Left lung (tissue), 10 donors: Measurements from ENCODE around the gene SELE. TPM values are rescaled to one million over a fixed set of nuclear protein-coding genes. Genes with fewer than 3 reads are reported as not detected.
A peak's percentile ranks its signal among the peaks of the same experiment; 100 is the strongest.

Experiments used
- ATAC-seq: fragments of 200-7000 bp; cut with Tn5 transposase; one replicate; pipeline ENCODE4 v1.9.1; 2020; ENCODE audit warnings: moderate library complexity
- DNase-seq, 4 donors: peaks; one replicate each; pipeline ENCODE4 v3.0.0-alpha.2; 2013 to 2020
- H3K27ac ChIP-seq, 2 donors: fragments of 200-600 bp; sonication (generic) in 1 of 2; one replicate each; pipeline versions ENCODE4 v1.5.0 to v1.8.0; 2020 to 2021
- H3K27me3 ChIP-seq, 2 donors: fragments of 200-600 bp; sonication (generic) in 1 of 2; one replicate each; pipeline versions ENCODE4 v1.5.0 to v1.8.0; 2020 to 2021
- H3K36me3 ChIP-seq, 2 donors: fragments of 200-600 bp; sonication (generic) in 1 of 2; one replicate each; pipeline versions ENCODE4 v1.5.0 to v1.8.0; 2020 to 2021
- H3K4me1 ChIP-seq, 2 donors: fragments of 200-600 bp; one replicate each; pipeline ENCODE4 v1.8.0; 2021
- H3K4me3 ChIP-seq, 2 donors: fragments of 200-600 bp; sonication (generic) in 1 of 2; one replicate each; pipeline versions ENCODE4 v1.5.0 to v1.8.0; 2020 to 2021; ENCODE audit warnings: mild to moderate bottlenecking in 1 of 2
- H3K9me3 ChIP-seq, 2 donors: fragments of 200-600 bp; sonication (generic) in 1 of 2; one replicate each; pipeline versions ENCODE4 v1.5.0 to v1.8.0; 2020 to 2021
- intact Hi-C, 2 donors: fragments of 100-400 bp; cut with DNase I; formaldehyde crosslinking; loops; one replicate each; pipeline versions ENCODE4 v1.11.2 to v1.14.2; 2022
- polyA plus RNA-seq, 6 donors: library from polyadenylated mRNA; unstranded; fragments of 120-200 nt; gene quantifications; one replicate each; pipeline ENCODE4 v1.2.1, GENCODE V29; 2013; ENCODE audit not compliant: insufficient read length in 6 of 6
- total RNA-seq, 2 donors: library from RNA; stranded (reverse); fragmentation: NEBNext Ultra II Directional; extraction: Animal tissue kit (Norgen Biotek cat#: 25700); gene quantifications; one replicate each; pipeline ENCODE4 v1.2.1, GENCODE V29; 2021
- TF ChIP-seq, protein P1 (sequence below), 2 donors: fragments of 200-600 bp; sonication (generic) in 1 of 2; IDR thresholded peaks; one replicate each; pipeline versions ENCODE4 v1.5.0 to v1.8.0; 2021; ENCODE audit warnings: antibody characterized with exemption in 2 of 2
- donor health status: DM: no; HTN: yes; CAD: no.
- donor health status: DM: no; HTN: no; CAD: no.

Gene SELE
- total and polyA plus RNA-seq, 8 donors, result 0.15 to 3.4 (median 0.20) TPM; not detected in 1

DNA sequence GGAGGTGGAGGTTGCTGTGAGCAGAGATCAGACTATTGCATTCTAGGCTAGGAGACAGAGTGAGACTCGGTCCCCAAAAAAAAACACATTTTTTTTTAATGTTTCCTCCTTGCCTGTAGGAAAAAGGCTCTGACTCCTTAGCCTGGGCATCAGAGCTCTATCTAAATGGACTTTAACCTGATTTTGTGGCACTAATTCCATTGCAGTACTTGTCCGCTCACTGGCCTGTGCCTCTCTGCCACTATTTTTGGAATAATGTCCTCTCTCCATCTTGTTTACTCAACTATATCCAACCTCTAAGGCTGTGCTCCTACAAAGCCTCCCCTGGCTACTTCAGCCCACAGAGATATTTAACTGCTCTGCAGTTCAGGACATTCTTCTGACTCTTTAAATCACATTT, 34.3 kb upstream of the SELE start:
- Histone ChIP-seq H3K4me1 (no peaks in the 10 kb centered on the region), H3K27ac (no peak overlapping the region), H3K4me3 (no peak overlapping the region), H3K36me3 (no peaks in the 10 kb centered on the region), H3K9me3 (no peaks in the 10 kb centered on the region), H3K27me3 (no peaks in the 10 kb centered on the region)
- TF ChIP-seq, protein P1, sequence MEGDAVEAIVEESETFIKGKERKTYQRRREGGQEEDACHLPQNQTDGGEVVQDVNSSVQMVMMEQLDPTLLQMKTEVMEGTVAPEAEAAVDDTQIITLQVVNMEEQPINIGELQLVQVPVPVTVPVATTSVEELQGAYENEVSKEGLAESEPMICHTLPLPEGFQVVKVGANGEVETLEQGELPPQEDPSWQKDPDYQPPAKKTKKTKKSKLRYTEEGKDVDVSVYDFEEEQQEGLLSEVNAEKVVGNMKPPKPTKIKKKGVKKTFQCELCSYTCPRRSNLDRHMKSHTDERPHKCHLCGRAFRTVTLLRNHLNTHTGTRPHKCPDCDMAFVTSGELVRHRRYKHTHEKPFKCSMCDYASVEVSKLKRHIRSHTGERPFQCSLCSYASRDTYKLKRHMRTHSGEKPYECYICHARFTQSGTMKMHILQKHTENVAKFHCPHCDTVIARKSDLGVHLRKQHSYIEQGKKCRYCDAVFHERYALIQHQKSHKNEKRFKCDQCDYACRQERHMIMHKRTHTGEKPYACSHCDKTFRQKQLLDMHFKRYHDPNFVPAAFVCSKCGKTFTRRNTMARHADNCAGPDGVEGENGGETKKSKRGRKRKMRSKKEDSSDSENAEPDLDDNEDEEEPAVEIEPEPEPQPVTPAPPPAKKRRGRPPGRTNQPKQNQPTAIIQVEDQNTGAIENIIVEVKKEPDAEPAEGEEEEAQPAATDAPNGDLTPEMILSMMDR (IDR thresholded peaks at IDR 0.05), result no peak
- ATAC-seq, result no peak
- intact Hi-C loops, result no loop called here
- no peak for DNase-seq

DNA sequence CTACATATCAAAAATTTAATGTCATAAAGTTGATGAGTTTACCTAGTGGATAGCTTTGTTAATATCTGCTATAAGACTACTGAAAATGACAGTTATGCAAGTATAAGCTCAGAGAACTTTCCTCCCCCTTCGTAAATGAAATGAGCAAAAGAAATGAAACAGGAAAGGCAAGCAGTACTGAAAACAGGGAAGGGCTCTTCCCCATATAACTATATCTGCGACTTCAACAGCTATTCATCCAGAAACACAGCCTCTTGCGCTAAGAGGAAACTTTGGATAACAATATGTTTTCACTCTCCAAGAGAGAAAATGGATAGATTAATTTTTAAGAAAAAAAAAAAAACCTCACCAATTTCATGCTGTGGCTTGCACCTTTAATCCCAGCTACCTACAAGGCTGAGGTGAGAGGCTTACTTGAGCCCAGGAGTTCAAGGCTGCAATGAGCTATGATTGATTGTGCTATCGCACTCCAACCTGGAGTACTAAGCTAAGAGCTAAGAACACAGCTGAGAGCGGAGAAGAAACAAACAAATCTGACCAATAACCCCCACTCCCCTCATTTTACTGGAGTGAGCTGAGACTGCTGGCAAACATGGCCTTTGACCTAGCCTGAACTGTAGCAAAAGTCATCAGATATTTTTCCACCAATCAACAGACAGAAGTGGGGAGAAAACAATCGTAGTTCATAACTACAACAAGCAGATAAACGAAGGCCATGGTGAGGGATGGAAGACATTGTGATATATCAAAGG, 31.9 kb upstream of the SELE start:
- Histone ChIP-seq H3K4me1 (no peaks in the 10 kb centered on the region), H3K36me3 (no peaks in the 10 kb centered on the region), H3K27ac (no peak overlapping the region), H3K9me3 (no peaks in the 10 kb centered on the region), H3K4me3 (no peak overlapping the region), H3K27me3 (no peaks in the 10 kb centered on the region)
- intact Hi-C loops, result no loop called here
- DNase-seq, result no peak
- ATAC-seq, result peak; percentile 82
- TF ChIP-seq, protein P1 (IDR thresholded peaks at IDR 0.05), result no peak

DNA sequence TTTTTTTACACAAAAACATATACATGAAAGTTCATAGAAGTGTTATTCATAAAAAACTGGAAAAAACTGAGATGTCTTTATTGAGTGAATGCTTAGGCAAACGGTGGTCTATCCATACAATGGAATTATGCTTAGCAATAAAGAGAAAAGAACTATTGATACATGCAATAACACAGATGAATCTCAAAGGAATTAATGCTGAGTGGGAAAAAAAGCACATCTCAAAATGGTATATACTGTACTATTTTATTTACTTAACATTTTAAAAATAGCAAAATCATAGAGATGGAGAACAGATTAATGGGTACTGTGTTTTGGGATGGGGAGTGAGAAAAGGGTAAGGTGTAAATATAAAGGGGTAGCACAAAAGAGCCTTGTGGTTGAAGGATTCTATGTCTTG, 31.0 kb upstream of the SELE start:
- no peak for ATAC-seq
- intact Hi-C loops, result no loop called here
- TF ChIP-seq, protein P1 (IDR thresholded peaks at IDR 0.05), result no peak
- Histone ChIP-seq H3K27ac (no peak overlapping the region), H3K9me3 (no peaks in the 10 kb centered on the region), H3K4me1 (no peaks in the 10 kb centered on the region), H3K36me3 (no peaks in the 10 kb centered on the region), H3K4me3 (no peak overlapping the region), H3K27me3 (no peaks in the 10 kb centered on the region)
- no peak for DNase-seq

DNA sequence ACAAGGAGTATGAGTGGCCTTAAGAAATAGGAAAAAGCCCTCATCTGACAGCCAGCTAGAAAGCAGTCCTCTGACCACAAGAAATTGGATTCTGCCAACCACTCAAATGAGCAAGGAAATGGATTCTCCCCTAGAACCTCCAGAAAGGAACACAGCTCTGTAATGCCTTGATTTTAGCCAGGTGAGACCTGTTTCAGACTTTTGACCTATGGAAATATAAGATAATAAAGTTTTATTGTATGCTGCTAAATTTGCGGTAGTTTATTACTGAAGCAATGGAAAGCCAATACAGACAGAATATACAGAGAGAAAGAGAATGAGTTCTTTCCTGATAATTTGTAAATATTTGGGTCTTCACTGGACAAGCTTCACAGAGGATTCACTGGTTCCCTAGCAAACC, 28.8 kb upstream of the SELE start:
- Histone ChIP-seq H3K36me3 (no peaks in the 10 kb centered on the region), H3K27ac (no peak overlapping the region), H3K4me3 (no peak overlapping the region), H3K27me3 (no peaks in the 10 kb centered on the region), H3K4me1 (no peaks in the 10 kb centered on the region), H3K9me3 (no peaks in the 10 kb centered on the region)
- DNase-seq (no peak), ATAC-seq (no peak)
- TF ChIP-seq, protein P1 (IDR thresholded peaks at IDR 0.05), result no peak
- intact Hi-C loops, result no loop called here

DNA sequence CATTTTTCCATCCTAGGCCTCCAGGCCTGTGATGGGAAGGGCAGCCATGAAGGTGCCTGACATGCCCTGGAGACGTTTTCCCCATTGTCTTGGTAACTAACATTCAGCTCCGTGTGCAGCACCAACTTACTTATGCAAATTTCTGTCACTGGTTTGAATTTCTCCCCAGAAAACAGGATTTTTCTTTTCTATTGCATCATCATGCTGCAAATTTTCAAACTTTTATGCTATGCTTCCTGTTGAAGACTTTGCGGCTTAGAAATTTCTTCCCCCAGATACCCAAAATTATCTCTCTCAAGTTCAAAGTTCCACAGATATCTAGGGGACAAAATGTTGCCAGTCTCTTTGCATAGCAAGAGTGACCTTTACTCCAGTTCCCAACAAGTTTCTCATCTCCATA, 25.2 kb upstream of the SELE start:
- DNase-seq (no peak), ATAC-seq (no peak)
- H3K27ac ChIP-seq, result no peak overlapping the region
- TF ChIP-seq, protein P1 (IDR thresholded peaks at IDR 0.05), result no peak
- no peaks in the 10 kb centered on the region for H3K4me1 ChIP-seq
- no peak overlapping the region for H3K4me3 ChIP-seq
- H3K9me3 ChIP-seq, result no peaks in the 10 kb centered on the region
- H3K36me3 ChIP-seq, result no peaks in the 10 kb centered on the region
- no peaks in the 10 kb centered on the region for H3K27me3 ChIP-seq
- intact Hi-C loops, result no loop called here
